DND-41 (cell line): Measurements from ENCODE around the gene TSNAXIP1.

Experiments used
- ATAC-seq: fragments of 200-7000 bp; cut with Tn5 transposase; 3 replicates; pipeline ENCODE4 v1.9.1; 2021; ENCODE audit warnings: low read depth; ENCODE audit not compliant: insufficient read depth
- DNase-seq: peaks from one replicate; pipeline ENCODE4 v3.0.0-alpha.2; 2020
- H2AFZ ChIP-seq: 2 replicates; pipeline ENCODE4 v1.6.0; 2012; ENCODE audit warnings: low read depth, low read length
- H3K27ac ChIP-seq: 2 replicates; pipeline ENCODE4 v1.5.1; 2012; ENCODE audit warnings: low read length, inconsistent platforms
- H3K27me3 ChIP-seq: fragments of 200-600 bp; sonication (generic); 2 replicates; pipeline ENCODE4 v1.6.0; 2012; ENCODE audit warnings: low read length, mild to moderate bottlenecking, inconsistent platforms; ENCODE audit not compliant: insufficient read depth, poor library complexity
- H3K36me3 ChIP-seq: 2 replicates; pipeline ENCODE4 v1.5.1; 2012; ENCODE audit warnings: low read length, inconsistent platforms; ENCODE audit not compliant: insufficient read depth
- H3K4me1 ChIP-seq: 2 replicates; pipeline ENCODE4 v1.5.1; 2012; ENCODE audit warnings: mild to moderate bottlenecking, low read length; ENCODE audit not compliant: insufficient read depth
- H3K4me2 ChIP-seq: 2 replicates; pipeline ENCODE4 v1.6.0; 2012; ENCODE audit warnings: mild to moderate bottlenecking, moderate library complexity, low read length, inconsistent platforms; ENCODE audit not compliant: insufficient read depth
- H3K4me3 ChIP-seq, 2 experiments: fragments of 200-600 bp in 1 of 2; shearing (Covaris generic) in 1 of 2; 2 replicates each; pipeline ENCODE4 v1.5.1; 2012 to 2016; ENCODE audit warnings: inconsistent platforms in 2 of 2, low read length in 2 of 2, mild to moderate bottlenecking in 2 of 2, low read depth in 1 of 2, moderate library complexity in 1 of 2
- H3K79me2 ChIP-seq: 2 replicates; pipeline ENCODE4 v1.6.0; 2012; ENCODE audit warnings: low read length, inconsistent platforms; ENCODE audit not compliant: insufficient read depth
- H3K9ac ChIP-seq: 2 replicates; pipeline ENCODE4 v1.6.0; 2012; ENCODE audit warnings: low read depth, mild to moderate bottlenecking, inconsistent platforms, low read length, moderate library complexity
- H3K9me3 ChIP-seq: 2 replicates; pipeline ENCODE4 v1.5.1; 2012; ENCODE audit warnings: low read length, moderate library complexity, mild to moderate bottlenecking, inconsistent platforms; ENCODE audit not compliant: insufficient read depth, severe bottlenecking
- H4K20me1 ChIP-seq: 2 replicates; pipeline ENCODE4 v1.6.0; 2012; ENCODE audit warnings: low read length; ENCODE audit not compliant: insufficient read depth
- CTCF ChIP-seq: IDR thresholded peaks from 2 replicates; pipeline ENCODE4 v1.5.1; 2012; ENCODE audit warnings: borderline replicate concordance, low read length, moderate library complexity, mild to moderate bottlenecking; ENCODE audit not compliant: poor library complexity, severe bottlenecking; ENCODE audit errors: extremely low read depth
- EZH2 ChIP-seq: IDR thresholded peaks from 3 replicates; pipeline ENCODE4 v1.6.1; 2012; ENCODE audit warnings: borderline replicate concordance, low read depth, mild to moderate bottlenecking, moderate library complexity, low read length, inconsistent platforms; ENCODE audit not compliant: severe bottlenecking

The TSNAXIP1 gene

DNA sequence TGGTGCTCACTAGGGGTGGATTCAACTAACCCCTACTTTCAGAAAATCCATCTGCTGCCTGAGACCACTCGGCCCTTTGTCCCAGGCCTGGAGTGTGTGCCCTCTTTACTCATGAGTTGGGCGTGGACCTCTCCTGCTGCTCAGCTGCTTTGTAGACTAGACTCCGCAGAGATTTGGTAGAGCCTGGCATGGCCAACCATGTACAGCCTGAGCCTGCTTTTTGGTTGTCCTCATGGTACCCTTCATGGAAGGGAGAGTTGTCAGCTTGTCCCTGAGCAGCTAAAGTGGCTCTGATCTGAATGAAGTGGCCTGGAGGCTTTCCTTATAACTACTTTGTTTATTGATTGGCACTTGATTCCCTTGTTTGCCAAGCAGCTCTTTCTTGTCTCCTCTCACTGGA is 67.7 kb downstream of the TSNAXIP1 start:
- Histone ChIP-seq H3K4me2 (peak overlapping the region; percentile 88), H3K4me3 (peak overlapping the region in 1 of 2 experiments; percentile 95; a peak in 3 of 4 replicates), H3K9ac (peak overlapping the region; percentile 86), H3K9me3 (no peaks in the 10 kb centered on the region), H2AFZ (no peak overlapping the region), H3K36me3 (peaks cover 77% of the 10 kb centered on the region), H3K79me2 (peaks cover 45% of the 10 kb centered on the region), H3K4me1 (peaks cover 33% of the 10 kb centered on the region), H3K27me3 (no peaks in the 10 kb centered on the region), H3K27ac (peak overlapping the region; percentile 85; the same call in 1 of the 2 replicates), H4K20me1 (peaks cover 51% of the 10 kb centered on the region)
- no peak for ATAC-seq
- no peak for DNase-seq
- TF ChIP-seq CTCF = no peak
- no peak for TF ChIP-seq EZH2

DNA sequence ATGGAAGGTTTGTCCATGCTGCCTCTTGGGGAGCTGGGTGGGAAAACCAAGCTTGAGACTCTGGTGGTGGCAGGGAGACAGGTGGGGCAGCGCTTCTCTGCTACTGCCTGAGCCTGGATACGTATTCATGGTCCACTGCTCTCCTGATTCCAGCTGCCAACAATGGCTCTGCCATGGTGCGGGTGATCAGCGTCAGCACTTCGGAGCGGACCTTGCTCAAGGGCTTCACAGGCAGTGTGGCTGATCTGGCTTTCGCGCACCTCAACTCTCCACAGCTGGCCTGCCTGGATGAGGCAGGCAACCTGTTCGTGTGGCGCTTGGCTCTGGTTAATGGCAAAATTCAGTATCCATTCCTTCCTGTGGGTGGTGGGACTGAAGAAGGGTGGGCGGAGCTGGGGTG is 70.4 kb downstream of the TSNAXIP1 start:
- Histone ChIP-seq H3K27ac (no peak overlapping the region), H3K4me3 (no peak overlapping the region), H2AFZ (no peak overlapping the region), H3K27me3 (no peaks in the 10 kb centered on the region), H3K36me3 (peaks cover 79% of the 10 kb centered on the region), H3K4me2 (no peak overlapping the region), H4K20me1 (peaks cover 59% of the 10 kb centered on the region), H3K4me1 (peaks cover 32% of the 10 kb centered on the region), H3K79me2 (peaks cover 45% of the 10 kb centered on the region), H3K9ac (no peak overlapping the region), H3K9me3 (no peaks in the 10 kb centered on the region)
- no peak for DNase-seq
- ATAC-seq = no peak
- no peak for TF ChIP-seq CTCF
- no peak for TF ChIP-seq EZH2
